Measurements from ENCODE around the gene MAL. TPM values are rescaled to one million over a fixed set of nuclear protein-coding genes. Genes with fewer than 3 reads are reported as not detected.

The MAL gene
- total RNA-seq, 1 experiment from 2014 or later = not detected

- no peak for DNase-seq
Measured at GRCh38 chr2:95008306-95008705, 17.2 kb upstream of the MAL start.

GRCh38 chr2:95008996-95009395, 16.5 kb upstream of the MAL start:
- DNase-seq = no peak
- Histone ChIP-seq H3K27me3 (no peaks in the 10 kb centered on the region), H3K4me3 (no peak overlapping the region), H3K9me3 (no peaks in the 10 kb centered on the region), H3K36me3 (no peaks in the 10 kb centered on the region)

More at GRCh38 chr2:95008306-95008705, 17.2 kb upstream of the MAL start:
- Histone ChIP-seq H3K4me3 (no peak overlapping the region), H3K27me3 (no peaks in the 10 kb centered on the region), H3K9me3 (no peaks in the 10 kb centered on the region), H3K36me3 (no peaks in the 10 kb centered on the region)

- Histone ChIP-seq H3K27me3 (no peaks in the 10 kb centered on the region), H3K36me3 (no peaks in the 10 kb centered on the region), H3K9me3 (no peaks in the 10 kb centered on the region), H3K4me3 (no peak overlapping the region)
- DNase-seq = no peak
Measured at GRCh38 chr2:95009412-95009811, 16.1 kb upstream of the MAL start.

- no peak for DNase-seq
- Histone ChIP-seq H3K27me3 (no peaks in the 10 kb centered on the region), H3K9me3 (no peaks in the 10 kb centered on the region), H3K4me3 (no peak overlapping the region), H3K36me3 (no peaks in the 10 kb centered on the region)
Measured at GRCh38 chr2:95010126-95010525, 15.4 kb upstream of the MAL start.

- Histone ChIP-seq H3K27me3 (no peaks in the 10 kb centered on the region), H3K9me3 (no peaks in the 10 kb centered on the region), H3K4me3 (no peak overlapping the region), H3K36me3 (no peaks in the 10 kb centered on the region)
- DNase-seq = no peak
Measured at GRCh38 chr2:95010718-95011117, 14.8 kb upstream of the MAL start.

- H3K9me3 ChIP-seq = no peaks in the 10 kb centered on the region
- no peak overlapping the region for H3K4me3 ChIP-seq
- no peak for DNase-seq
- no peaks in the 10 kb centered on the region for H3K36me3 ChIP-seq
- no peaks in the 10 kb centered on the region for H3K27me3 ChIP-seq
Measured at GRCh38 chr2:95012881-95013550, 12.5 kb upstream of the MAL start.

GRCh38 chr2:95013726-95014125, 11.8 kb upstream of the MAL start:
- DNase-seq = no peak
- H3K27me3 ChIP-seq = no peaks in the 10 kb centered on the region
- no peak overlapping the region for H3K4me3 ChIP-seq
- no peaks in the 10 kb centered on the region for H3K36me3 ChIP-seq
- no peaks in the 10 kb centered on the region for H3K9me3 ChIP-seq

- Histone ChIP-seq H3K9me3 (no peaks in the 10 kb centered on the region), H3K4me3 (no peak overlapping the region), H3K27me3 (no peaks in the 10 kb centered on the region), H3K36me3 (no peaks in the 10 kb centered on the region)
- DNase-seq = no peak
Measured at GRCh38 chr2:95014126-95014708, 11.3 kb upstream of the MAL start.

- H3K9me3 ChIP-seq = no peaks in the 10 kb centered on the region
- H3K36me3 ChIP-seq = no peaks in the 10 kb centered on the region
- no peaks in the 10 kb centered on the region for H3K27me3 ChIP-seq
- DNase-seq = no peak
- H3K4me3 ChIP-seq = no peak overlapping the region
Measured at GRCh38 chr2:95015261-95015912, 10.1 kb upstream of the MAL start.

- DNase-seq = no peak
- no peaks in the 10 kb centered on the region for H3K9me3 ChIP-seq
- H3K36me3 ChIP-seq = no peaks in the 10 kb centered on the region
- no peaks in the 10 kb centered on the region for H3K27me3 ChIP-seq
- no peak overlapping the region for H3K4me3 ChIP-seq
Measured at GRCh38 chr2:95016616-95017015, 8.9 kb upstream of the MAL start.

GRCh38 chr2:95017071-95017501, 8.4 kb upstream of the MAL start:
- Histone ChIP-seq H3K9me3 (no peaks in the 10 kb centered on the region), H3K36me3 (no peaks in the 10 kb centered on the region), H3K4me3 (no peak overlapping the region), H3K27me3 (no peaks in the 10 kb centered on the region)
- no peak for DNase-seq

- Histone ChIP-seq H3K4me3 (no peak overlapping the region), H3K36me3 (no peaks in the 10 kb centered on the region), H3K9me3 (no peaks in the 10 kb centered on the region), H3K27me3 (peaks cover 1% of the 10 kb centered on the region)
- DNase-seq = no peak
Measured at GRCh38 chr2:95017836-95018235, 7.7 kb upstream of the MAL start.

- no peak for DNase-seq
- Histone ChIP-seq H3K4me3 (no peak overlapping the region), H3K9me3 (no peaks in the 10 kb centered on the region), H3K27me3 (peaks cover 5% of the 10 kb centered on the region), H3K36me3 (no peaks in the 10 kb centered on the region)
Measured at GRCh38 chr2:95018301-95018700, 7.2 kb upstream of the MAL start.

- Histone ChIP-seq H3K4me3 (no peak overlapping the region), H3K9me3 (no peaks in the 10 kb centered on the region), H3K36me3 (no peaks in the 10 kb centered on the region), H3K27me3 (peaks cover 10% of the 10 kb centered on the region)
- no peak for DNase-seq
Measured at GRCh38 chr2:95018861-95019550, 6.5 kb upstream of the MAL start.

GRCh38 chr2:95019572-95019971, 5.9 kb upstream of the MAL start:
- DNase-seq = no peak
- H3K4me3 ChIP-seq = no peak overlapping the region
- peaks cover 15% of the 10 kb centered on the region for H3K27me3 ChIP-seq
- no peaks in the 10 kb centered on the region for H3K36me3 ChIP-seq
- H3K9me3 ChIP-seq = no peaks in the 10 kb centered on the region

- H3K4me3 ChIP-seq = no peak overlapping the region
Measured at GRCh38 chr2:95020275-95021022, 5.1 kb upstream of the MAL start.

GRCh38 chr2:95021023-95021416, 4.5 kb upstream of the MAL start:
- DNase-seq = no peak
- no peaks in the 10 kb centered on the region for H3K9me3 ChIP-seq
- H3K4me3 ChIP-seq = no peak overlapping the region
- no peaks in the 10 kb centered on the region for H3K36me3 ChIP-seq
- peaks cover 29% of the 10 kb centered on the region for H3K27me3 ChIP-seq

More at GRCh38 chr2:95020275-95021022, 5.1 kb upstream of the MAL start:
- no peak for DNase-seq
- Histone ChIP-seq H3K9me3 (no peaks in the 10 kb centered on the region), H3K36me3 (no peaks in the 10 kb centered on the region), H3K27me3 (peaks cover 23% of the 10 kb centered on the region)
